ENCODE measurements around the gene C5orf15. TPM values are rescaled to one million over a fixed set of nuclear protein-coding genes. Genes with fewer than 3 reads are reported as not detected.

Gene C5orf15
- total RNA-seq, 4 donors from 2014 or later, result 29.3 to 34.4 (median 32.0) TPM

GRCh38 chr5:133935667-133935940 lies 32.8 kb downstream of the C5orf15 start:
- H3K27ac ChIP-seq, result no peak overlapping the region
- no peaks in the 10 kb centered on the region for H3K9me3 ChIP-seq
- H3K4me1 ChIP-seq, result no peaks in the 10 kb centered on the region
- no peak overlapping the region for H3K4me3 ChIP-seq
- H3K36me3 ChIP-seq, result no peaks in the 10 kb centered on the region
- no peaks in the 10 kb centered on the region for H3K27me3 ChIP-seq
- DNase-seq (ENCODE audit: low spot score in 2 of 2), result no peak
- WGBS, result 86% methylated on average over 5 of the region's 5 CpGs
- no peak for TF ChIP-seq POLR2A (IDR thresholded peaks at IDR 0.05)
- no peak for TF ChIP-seq POLR2AphosphoS5 (IDR thresholded peaks at IDR 0.05)
- no peak for TF ChIP-seq CTCF (IDR thresholded peaks at IDR 0.05)
- TF ChIP-seq EP300 (IDR thresholded peaks at IDR 0.05), result no peak

GRCh38 chr5:133934822-133935666 lies 33.4 kb downstream of the C5orf15 start:
- Histone ChIP-seq H3K4me3 (no peak overlapping the region), H3K27me3 (no peaks in the 10 kb centered on the region), H3K27ac (no peak overlapping the region), H3K9me3 (no peaks in the 10 kb centered on the region), H3K36me3 (no peaks in the 10 kb centered on the region), H3K4me1 (peaks cover 4% of the 10 kb centered on the region)
- DNase-seq (ENCODE audit: low spot score in 2 of 2), result no peak
- TF ChIP-seq CTCF (IDR thresholded peaks at IDR 0.05), result no peak
- TF ChIP-seq POLR2AphosphoS5 (IDR thresholded peaks at IDR 0.05), result no peak
- TF ChIP-seq POLR2A (IDR thresholded peaks at IDR 0.05), result no peak
- TF ChIP-seq EP300 (IDR thresholded peaks at IDR 0.05), result no peak
- WGBS, result 89% methylated on average over 5 of the region's 5 CpGs

GRCh38 chr5:133934311-133934710 lies 34.1 kb downstream of the C5orf15 start:
- H3K9me3 ChIP-seq, result no peaks in the 10 kb centered on the region
- H3K27me3 ChIP-seq, result no peaks in the 10 kb centered on the region
- WGBS, result 76% methylated on average over 5 of the region's 5 CpGs
- no peak for TF ChIP-seq POLR2AphosphoS5 (IDR thresholded peaks at IDR 0.05)
- TF ChIP-seq POLR2A (IDR thresholded peaks at IDR 0.05), result no peak
- no peak for TF ChIP-seq EP300 (IDR thresholded peaks at IDR 0.05)
- TF ChIP-seq CTCF (IDR thresholded peaks at IDR 0.05), result no peak
- H3K4me3 ChIP-seq, result no peak overlapping the region
- no peak overlapping the region for H3K27ac ChIP-seq
- no peak for DNase-seq (ENCODE audit: low spot score in 2 of 2)
- H3K4me1 ChIP-seq, result peaks cover 9% of the 10 kb centered on the region
- no peaks in the 10 kb centered on the region for H3K36me3 ChIP-seq

- DNase-seq (ENCODE audit: low spot score in 2 of 2), result no peak
- H3K4me1 ChIP-seq, result peaks cover 9% of the 10 kb centered on the region
- 80% methylated on average over 8 of the region's 12 CpGs for WGBS
- no peaks in the 10 kb centered on the region for H3K9me3 ChIP-seq
- TF ChIP-seq CTCF (IDR thresholded peaks at IDR 0.05), result no peak
- no peak for TF ChIP-seq POLR2A (IDR thresholded peaks at IDR 0.05)
- TF ChIP-seq EP300 (IDR thresholded peaks at IDR 0.05), result no peak
- no peaks in the 10 kb centered on the region for H3K36me3 ChIP-seq
- no peaks in the 10 kb centered on the region for H3K27me3 ChIP-seq
- H3K27ac ChIP-seq, result no peak overlapping the region
- H3K4me3 ChIP-seq, result no peak overlapping the region
Observed at GRCh38 chr5:133933670-133934295, 34.6 kb downstream of the C5orf15 start.

GRCh38 chr5:133933169-133933509 lies 35.3 kb downstream of the C5orf15 start:
- 67% methylated on average over 3 of the region's 3 CpGs for WGBS
- TF ChIP-seq POLR2A (IDR thresholded peaks at IDR 0.05), result no peak
- TF ChIP-seq EP300 (IDR thresholded peaks at IDR 0.05), result no peak
- TF ChIP-seq POLR2AphosphoS5 (IDR thresholded peaks at IDR 0.05), result no peak
- Histone ChIP-seq H3K27ac (no peak overlapping the region), H3K4me1 (peaks cover 9% of the 10 kb centered on the region), H3K36me3 (no peaks in the 10 kb centered on the region), H3K9me3 (no peaks in the 10 kb centered on the region), H3K4me3 (no peak overlapping the region), H3K27me3 (no peaks in the 10 kb centered on the region)
- DNase-seq (ENCODE audit: low spot score in 2 of 2), result no peak
